Measurements from ENCODE around the gene ACBD7.

- no peak for TF ChIP-seq CTCF (IDR thresholded peaks at IDR 0.05)
- TF ChIP-seq POLR2A (IDR thresholded peaks at IDR 0.05) = no peak
Observed at GRCh38 chr10:15112657-15113056, 24.1 kb upstream of the ACBD7 start.

Data from uterus (tissue), 2 donors.